ENCODE measurements around the gene MT1E. TPM values are rescaled to one million over a fixed set of nuclear protein-coding genes. Genes with fewer than 3 reads are reported as not detected.

The MT1E gene
- total and polyA plus RNA-seq, 2 donors (not counting 1 experiment from before 2014, with no cell fraction given), result 3.1 TPM; not detected in 1

DNA sequence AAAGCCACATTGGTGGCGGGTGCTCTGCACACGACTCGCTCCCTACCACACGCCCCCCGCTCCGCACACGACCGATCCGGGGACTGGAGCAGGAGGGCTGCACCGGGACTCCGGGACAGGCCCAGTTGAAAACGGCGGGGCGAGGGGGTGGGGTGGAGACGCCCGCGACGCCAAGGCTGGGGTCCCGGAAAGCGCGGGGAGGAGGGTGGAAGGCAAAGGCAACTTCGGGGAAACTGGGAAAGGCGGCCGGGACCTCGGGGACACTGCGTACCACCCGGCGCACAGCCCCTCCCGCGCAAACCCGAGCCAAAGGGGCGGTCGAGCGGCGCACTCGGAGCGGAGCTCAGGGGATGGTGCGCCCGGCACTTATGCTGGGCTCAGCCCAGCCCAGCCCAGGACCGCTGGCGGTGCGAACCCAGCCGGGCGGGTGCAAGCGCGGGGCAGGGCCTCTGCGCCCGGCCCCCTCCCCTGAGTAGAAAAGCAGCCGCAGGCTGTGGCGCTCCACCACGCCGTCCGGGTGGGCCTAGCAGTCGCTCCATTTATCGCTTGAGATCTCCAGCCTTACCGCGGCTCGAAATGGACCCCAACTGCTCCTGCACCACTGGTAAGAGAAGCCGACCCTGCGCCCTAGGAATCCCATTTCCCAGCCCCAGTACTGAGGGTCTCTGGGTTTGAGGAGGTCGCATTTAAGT is 6.7 kb downstream of the MT1E start, which contains the start of gene MT1M:
MT1M (plus strand) TSS at position 504 of the 692 bp plus-strand sequence; CDS start at position 577, 73 bp downstream.
- no peaks in the 10 kb centered on the region for H3K79me2 ChIP-seq (ENCODE audit: control insufficient read depth, insufficient read depth, low read length)
- DNase-seq, result peak; percentile 34
- ChIA-PET CTCF (no interaction called here), POLR2A (no interaction called here)
- no peaks in the 10 kb centered on the region for H4K20me1 ChIP-seq (ENCODE audit: control insufficient read depth, insufficient read depth, low read length, poor library complexity, severe bottlenecking)
- peak within 1 kb of the TSS; percentile 48 for H3K9ac ChIP-seq (ENCODE audit: low read length)
- Mint-ChIP-seq H3K27me3 (peaks cover 58% of the 10 kb centered on the region), H3K4me1 (peaks cover 32% of the 10 kb centered on the region), H3K9me3 (ENCODE audit: insufficient read depth) (no peaks in the 10 kb centered on the region), H3K4me3 (peak within 1 kb of the TSS; percentile 80), H3K27ac (no peak within 1 kb of the TSS)
- H3K4me3 ChIP-seq (ENCODE audit: control extremely low read depth in 1 of 5, extremely low read depth in 1 of 5, insufficient read depth in 1 of 5, low read depth in 2 of 5, low read length in 4 of 5), result peak within 1 kb of the TSS in 4 of 5 experiments; percentile 13 to 52 (median 22)
- H3K4me2 ChIP-seq (replicated peaks; ENCODE audit: low read depth, low read length, poor library complexity, severe bottlenecking), result peak within 1 kb of the TSS; percentile 67
- H3K9me3 ChIP-seq (ENCODE audit: control extremely low read depth in 1 of 3, control insufficient read depth in 2 of 3, insufficient read depth in 1 of 3, low read length in 2 of 3), result peaks cover 0 to 4% (median 0%) of the 10 kb centered on the region in 3 donors
- peaks cover 0 to 61% (median 31%) of the 10 kb centered on the region in 4 experiments for H3K27me3 ChIP-seq (replicated peaks in 1 of 4; ENCODE audit: control extremely low read depth in 1 of 4, control insufficient read depth in 3 of 4, insufficient read depth in 4 of 4, low read length in 3 of 4)
- H3K27ac ChIP-seq (ENCODE audit: low read length in 2 of 2), result no peak within 1 kb of the TSS
- peaks cover 36 to 37% of the 10 kb centered on the region in 2 donors for H3K4me1 ChIP-seq (ENCODE audit: control insufficient read depth in 2 of 2, insufficient read depth in 2 of 2, low read length in 2 of 2)
- peak within 1 kb of the TSS; percentile 51 for H2AFZ ChIP-seq (ENCODE audit: insufficient read depth, low read depth, low read length, poor library complexity, severe bottlenecking)
- no peaks in the 10 kb centered on the region for H3K36me3 ChIP-seq (replicated peaks in 1 of 2; ENCODE audit: control extremely low read depth in 1 of 2, control insufficient read depth in 1 of 2, extremely low read depth in 1 of 2, insufficient read depth in 2 of 2, low read length in 1 of 2)
- no peak for TF ChIP-seq EZH2 (IDR thresholded peaks at IDR 0.05; ENCODE audit: borderline replicate concordance, insufficient read depth, low read depth, low read length, poor library complexity, severe bottlenecking)
- TF ChIP-seq, protein P1, sequence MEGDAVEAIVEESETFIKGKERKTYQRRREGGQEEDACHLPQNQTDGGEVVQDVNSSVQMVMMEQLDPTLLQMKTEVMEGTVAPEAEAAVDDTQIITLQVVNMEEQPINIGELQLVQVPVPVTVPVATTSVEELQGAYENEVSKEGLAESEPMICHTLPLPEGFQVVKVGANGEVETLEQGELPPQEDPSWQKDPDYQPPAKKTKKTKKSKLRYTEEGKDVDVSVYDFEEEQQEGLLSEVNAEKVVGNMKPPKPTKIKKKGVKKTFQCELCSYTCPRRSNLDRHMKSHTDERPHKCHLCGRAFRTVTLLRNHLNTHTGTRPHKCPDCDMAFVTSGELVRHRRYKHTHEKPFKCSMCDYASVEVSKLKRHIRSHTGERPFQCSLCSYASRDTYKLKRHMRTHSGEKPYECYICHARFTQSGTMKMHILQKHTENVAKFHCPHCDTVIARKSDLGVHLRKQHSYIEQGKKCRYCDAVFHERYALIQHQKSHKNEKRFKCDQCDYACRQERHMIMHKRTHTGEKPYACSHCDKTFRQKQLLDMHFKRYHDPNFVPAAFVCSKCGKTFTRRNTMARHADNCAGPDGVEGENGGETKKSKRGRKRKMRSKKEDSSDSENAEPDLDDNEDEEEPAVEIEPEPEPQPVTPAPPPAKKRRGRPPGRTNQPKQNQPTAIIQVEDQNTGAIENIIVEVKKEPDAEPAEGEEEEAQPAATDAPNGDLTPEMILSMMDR (IDR thresholded peaks at IDR 0.05), result no peak
- intact Hi-C loops (cut with micrococcal nuclease), result loop anchor here (10.0 kb wide), 1 partner anchor 52 kb away; the partner anchor contains the start of gene MT1X
- 4% methylated on average over 51 of the region's 61 CpGs for WGBS (ENCODE audit: insufficient coverage)
- ATAC-seq (ENCODE audit: low read depth), result no peak

DNA sequence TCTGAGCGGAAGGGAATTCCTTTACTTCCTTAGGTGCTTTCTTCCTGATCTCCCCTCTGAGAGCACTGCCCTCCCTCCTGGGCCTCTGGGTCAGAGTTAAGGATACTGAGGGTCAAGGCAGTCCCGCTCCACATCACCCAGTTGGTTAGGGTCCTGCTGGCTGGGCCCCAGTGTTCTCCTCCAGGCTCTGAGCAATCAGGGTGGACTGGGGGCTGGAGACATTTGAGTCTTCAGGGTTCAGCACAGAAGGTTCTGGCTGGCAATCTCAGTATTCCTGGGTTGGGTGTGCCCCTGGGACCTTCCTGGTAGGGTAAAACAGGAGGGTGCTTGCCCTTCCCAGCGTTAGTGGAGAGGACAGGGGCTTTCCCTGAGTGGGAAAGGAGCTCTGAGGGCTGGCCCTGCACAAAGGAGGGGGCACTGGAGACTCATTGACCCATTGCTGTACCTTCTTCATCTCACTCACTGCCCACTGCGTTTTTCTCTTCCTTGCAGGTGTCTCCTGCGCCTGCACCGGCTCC is 7.3 kb downstream of the MT1E start:
- Histone ChIP-seq H3K9ac (ENCODE audit: low read length) (no peak overlapping the region), H3K9me3 (ENCODE audit: control extremely low read depth in 1 of 3, control insufficient read depth in 2 of 3, insufficient read depth in 1 of 3, low read length in 2 of 3) (peaks cover 0 to 4% (median 0%) of the 10 kb centered on the region in 3 donors), H3K4me3 (ENCODE audit: control extremely low read depth in 1 of 5, extremely low read depth in 1 of 5, insufficient read depth in 1 of 5, low read depth in 2 of 5, low read length in 4 of 5) (peak overlapping the region in 1 of 5 experiments; percentile 52), H3K36me3 (replicated peaks in 1 of 2; ENCODE audit: control extremely low read depth in 1 of 2, control insufficient read depth in 1 of 2, extremely low read depth in 1 of 2, insufficient read depth in 2 of 2, low read length in 1 of 2) (no peaks in the 10 kb centered on the region), H2AFZ (ENCODE audit: insufficient read depth, low read depth, low read length, poor library complexity, severe bottlenecking) (no peak overlapping the region), H3K4me2 (replicated peaks; ENCODE audit: low read depth, low read length, poor library complexity, severe bottlenecking) (peak overlapping the region; percentile 67), H3K27me3 (replicated peaks in 1 of 4; ENCODE audit: control extremely low read depth in 1 of 4, control insufficient read depth in 3 of 4, insufficient read depth in 4 of 4, low read length in 3 of 4) (peaks cover 0 to 66% (median 34%) of the 10 kb centered on the region in 4 experiments), H3K79me2 (ENCODE audit: control insufficient read depth, insufficient read depth, low read length) (no peaks in the 10 kb centered on the region), H3K27ac (ENCODE audit: low read length in 2 of 2) (no peak overlapping the region), H3K4me1 (ENCODE audit: control insufficient read depth in 2 of 2, insufficient read depth in 2 of 2, low read length in 2 of 2) (peaks cover 36 to 40% of the 10 kb centered on the region in 2 donors), H4K20me1 (ENCODE audit: control insufficient read depth, insufficient read depth, low read length, poor library complexity, severe bottlenecking) (no peaks in the 10 kb centered on the region)
- 0% methylated on average over 2 of the region's 6 CpGs for WGBS (ENCODE audit: insufficient coverage)
- no peak for TF ChIP-seq EZH2 (IDR thresholded peaks at IDR 0.05; ENCODE audit: borderline replicate concordance, insufficient read depth, low read depth, low read length, poor library complexity, severe bottlenecking)
- TF ChIP-seq, protein P1 (IDR thresholded peaks at IDR 0.05), result no peak
- POLR2A ChIA-PET, result no interaction called here
- DNase-seq (no peak), ATAC-seq (ENCODE audit: low read depth) (no peak)
- peaks cover 36% of the 10 kb centered on the region for H3K4me1 Mint-ChIP-seq
- intact Hi-C loops (cut with micrococcal nuclease), result loop anchor here (10.0 kb wide), 1 partner anchor 52 kb away; the partner anchor contains the start of gene MT1X
- CTCF ChIA-PET, result no interaction called here
- H3K27ac Mint-ChIP-seq, result no peak overlapping the region
- peaks cover 64% of the 10 kb centered on the region for H3K27me3 Mint-ChIP-seq
- H3K9me3 Mint-ChIP-seq (ENCODE audit: insufficient read depth), result no peaks in the 10 kb centered on the region
- peak overlapping the region; percentile 80 for H3K4me3 Mint-ChIP-seq
